GM21526 (cell line): ENCODE results near the gene SLC29A1.

Source experiments
- ATAC-seq: cut with Tn5 transposase; IDR thresholded peaks from one replicate; pipeline ENCODE4 v1.9.1; 2021; ENCODE audit warnings: moderate library complexity; ENCODE audit not compliant: unreplicated experiment, low FRiP score

Gene SLC29A1

GRCh38 chr6:44277763-44278162, 54.4 kb downstream of the SLC29A1 start:
- ATAC-seq, result no peak

- no peak for ATAC-seq
Observed at GRCh38 chr6:44278315-44278714, 54.9 kb downstream of the SLC29A1 start.

GRCh38 chr6:44278774-44279697, 55.6 kb downstream of the SLC29A1 start:
- ATAC-seq, result no peak
